Calu3 (cell line): ENCODE results near the gene HPGDS. TPM values are rescaled to one million over a fixed set of nuclear protein-coding genes. Genes with fewer than 3 reads are reported as not detected.

ENCODE experiments used
- BruUV-seq: library from RNA; stranded (reverse); fragments of 400-500 nt; replicated peaks from 2 replicates; lab custom pipeline; 2021; lab: Mats Ljungman, UMichigan
- CTCF ChIA-PET: fragments of 300-600 bp; sonication (Branson Sonifier 250); formaldehyde crosslinking; loops from one replicate; lab custom pipeline; 2022; ENCODE audit warnings: antibody characterized with exemption; lab: Charles Lee
- DNase-seq: peaks from one replicate; pipeline ENCODE4 v3.0.0; 2022
- H3K27ac Mint-ChIP-seq: one replicate; pipeline ENCODE4 v1.8.0; 2022; ENCODE audit warnings: mixed read lengths; ENCODE audit not compliant: unreplicated experiment
- H3K27me3 Mint-ChIP-seq: one replicate; pipeline ENCODE4 v1.8.0; 2022; ENCODE audit warnings: mixed read lengths; ENCODE audit not compliant: unreplicated experiment
- H3K36me3 Mint-ChIP-seq: one replicate; pipeline ENCODE4 v1.8.0; 2022; ENCODE audit warnings: mild to moderate bottlenecking, moderate library complexity, mixed read lengths; ENCODE audit not compliant: insufficient read depth, unreplicated experiment
- H3K4me1 Mint-ChIP-seq: one replicate; pipeline ENCODE4 v1.8.0; 2022; ENCODE audit warnings: mild to moderate bottlenecking, low read depth, mixed read lengths; ENCODE audit not compliant: unreplicated experiment
- H3K4me3 Mint-ChIP-seq: one replicate; pipeline ENCODE4 v1.8.0; 2022; ENCODE audit warnings: mild to moderate bottlenecking, low read depth, moderate library complexity, mixed read lengths; ENCODE audit not compliant: unreplicated experiment
- H3K9me3 Mint-ChIP-seq: one replicate; pipeline ENCODE4 v1.8.0; 2022; ENCODE audit warnings: low read depth, mixed read lengths; ENCODE audit not compliant: unreplicated experiment
- intact Hi-C: fragments of 100-400 bp; cut with micrococcal nuclease; formaldehyde crosslinking; loops from one replicate; pipeline ENCODE4 v1.10.0; 2022; ENCODE audit not compliant: unreplicated experiment
- total RNA-seq: library from RNA; stranded (reverse); gene quantifications from 2 replicates; pipeline ENCODE4 v1.2.3, GENCODE V29; 2022
- TF ChIP-seq, protein P1 (sequence below): fragments of 200-600 bp; IDR thresholded peaks from one replicate; pipeline ENCODE4 v1.8.0; 2022; ENCODE audit warnings: antibody characterized with exemption; ENCODE audit not compliant: unreplicated experiment

The HPGDS gene
- total RNA-seq, 1 experiment from 2014 or later, result not detected

- Mint-ChIP-seq H3K27ac (no peak overlapping the region), H3K36me3 (no peaks in the 10 kb centered on the region), H3K4me3 (no peak overlapping the region), H3K4me1 (no peaks in the 10 kb centered on the region), H3K27me3 (no peaks in the 10 kb centered on the region), H3K9me3 (no peaks in the 10 kb centered on the region)
- TF ChIP-seq, protein P1, sequence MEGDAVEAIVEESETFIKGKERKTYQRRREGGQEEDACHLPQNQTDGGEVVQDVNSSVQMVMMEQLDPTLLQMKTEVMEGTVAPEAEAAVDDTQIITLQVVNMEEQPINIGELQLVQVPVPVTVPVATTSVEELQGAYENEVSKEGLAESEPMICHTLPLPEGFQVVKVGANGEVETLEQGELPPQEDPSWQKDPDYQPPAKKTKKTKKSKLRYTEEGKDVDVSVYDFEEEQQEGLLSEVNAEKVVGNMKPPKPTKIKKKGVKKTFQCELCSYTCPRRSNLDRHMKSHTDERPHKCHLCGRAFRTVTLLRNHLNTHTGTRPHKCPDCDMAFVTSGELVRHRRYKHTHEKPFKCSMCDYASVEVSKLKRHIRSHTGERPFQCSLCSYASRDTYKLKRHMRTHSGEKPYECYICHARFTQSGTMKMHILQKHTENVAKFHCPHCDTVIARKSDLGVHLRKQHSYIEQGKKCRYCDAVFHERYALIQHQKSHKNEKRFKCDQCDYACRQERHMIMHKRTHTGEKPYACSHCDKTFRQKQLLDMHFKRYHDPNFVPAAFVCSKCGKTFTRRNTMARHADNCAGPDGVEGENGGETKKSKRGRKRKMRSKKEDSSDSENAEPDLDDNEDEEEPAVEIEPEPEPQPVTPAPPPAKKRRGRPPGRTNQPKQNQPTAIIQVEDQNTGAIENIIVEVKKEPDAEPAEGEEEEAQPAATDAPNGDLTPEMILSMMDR, result no peak
- DNase-seq, result no peak
- CTCF ChIA-PET, result no interaction called here
- intact Hi-C loops, result no loop called here
- BruUV-seq, result no TSS peak
Measured at GRCh38 chr4:94348666-94349065, 6.0 kb upstream of the HPGDS start.

GRCh38 chr4:94346541-94346940 lies 3.9 kb upstream of the HPGDS start:
- Mint-ChIP-seq H3K27me3 (no peaks in the 10 kb centered on the region), H3K9me3 (no peaks in the 10 kb centered on the region), H3K4me1 (no peaks in the 10 kb centered on the region), H3K4me3 (no peak overlapping the region), H3K27ac (no peak overlapping the region), H3K36me3 (no peaks in the 10 kb centered on the region)
- CTCF ChIA-PET, result no interaction called here
- DNase-seq, result no peak
- intact Hi-C loops, result no loop called here
- TF ChIP-seq, protein P1, result no peak
- no TSS peak for BruUV-seq

DNA sequence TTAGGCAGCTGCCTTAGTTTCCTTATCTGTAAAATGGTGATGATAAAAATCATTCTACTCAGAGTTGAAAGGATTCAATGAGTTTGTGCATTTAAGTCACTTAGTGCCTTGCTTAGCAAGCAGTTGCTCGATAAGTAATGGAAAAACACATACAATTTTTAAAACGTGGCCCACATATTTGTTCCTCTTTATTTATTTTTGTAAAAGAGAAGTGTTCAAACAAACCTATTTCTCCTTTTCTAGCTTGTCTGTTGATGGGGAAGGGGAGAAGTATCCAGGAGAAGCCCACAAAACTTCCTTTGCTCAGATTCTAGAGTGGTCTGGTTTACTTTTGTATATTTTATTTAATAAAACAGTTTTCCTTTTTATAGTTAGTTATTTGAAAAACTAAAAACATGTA lies 3.3 kb upstream of the HPGDS start:
- CTCF ChIA-PET, result no interaction called here
- Mint-ChIP-seq H3K9me3 (no peaks in the 10 kb centered on the region), H3K27me3 (no peaks in the 10 kb centered on the region), H3K36me3 (no peaks in the 10 kb centered on the region), H3K27ac (no peak overlapping the region), H3K4me1 (no peaks in the 10 kb centered on the region), H3K4me3 (no peak overlapping the region)
- intact Hi-C loops, result no loop called here
- no TSS peak for BruUV-seq
- TF ChIP-seq, protein P1, result no peak
- DNase-seq, result no peak

DNA sequence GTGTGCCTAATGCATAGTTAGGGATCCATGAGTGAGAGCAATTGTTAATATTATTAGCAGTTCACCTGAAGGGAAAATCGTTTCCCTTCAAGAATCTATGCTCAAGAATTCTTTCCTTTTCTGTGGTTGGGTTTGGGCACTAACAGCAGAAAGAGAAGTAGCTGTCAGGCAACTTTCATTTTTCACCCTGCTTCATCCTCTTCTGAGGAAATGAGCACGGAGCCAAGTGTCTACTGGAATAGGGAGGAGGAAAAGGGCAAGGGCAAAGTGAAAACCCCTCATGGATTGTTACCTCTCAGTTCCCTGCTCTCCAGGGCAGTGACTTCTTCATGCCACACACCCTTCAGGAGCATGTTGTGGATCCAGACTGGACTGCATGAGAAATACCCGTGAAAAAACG lies 2.6 kb upstream of the HPGDS start:
- no peaks in the 10 kb centered on the region for H3K27me3 Mint-ChIP-seq
- TF ChIP-seq, protein P1, result no peak
- no TSS peak for BruUV-seq
- H3K9me3 Mint-ChIP-seq, result no peaks in the 10 kb centered on the region
- CTCF ChIA-PET, result no interaction called here
- no peak overlapping the region for H3K4me3 Mint-ChIP-seq
- no peak for DNase-seq
- no peak overlapping the region for H3K27ac Mint-ChIP-seq
- intact Hi-C loops, result no loop called here
- no peaks in the 10 kb centered on the region for H3K4me1 Mint-ChIP-seq
- H3K36me3 Mint-ChIP-seq, result no peaks in the 10 kb centered on the region
